GF-D8 (cell line): ENCODE measurements around the gene CCDC150.
"Not testable (repeated sequence)": the region's sequence is repeated elsewhere in the genome, so short reads cannot be mapped to it uniquely, and the experiment has no call there.

Experiments
- DNase-seq: peaks from one replicate; lab custom pipeline; 2025; lab: John Stamatoyannopoulos, UW

The CCDC150 gene

GRCh38 chr2:196718419-196719109 is 79.0 kb downstream of the CCDC150 start:
- no peak for DNase-seq

GRCh38 chr2:196719110-196719872 is 79.8 kb downstream of the CCDC150 start:
- DNase-seq, result peak; percentile 43

GRCh38 chr2:196723571-196723970 is 84.1 kb downstream of the CCDC150 start:
- no peak for DNase-seq

DNA sequence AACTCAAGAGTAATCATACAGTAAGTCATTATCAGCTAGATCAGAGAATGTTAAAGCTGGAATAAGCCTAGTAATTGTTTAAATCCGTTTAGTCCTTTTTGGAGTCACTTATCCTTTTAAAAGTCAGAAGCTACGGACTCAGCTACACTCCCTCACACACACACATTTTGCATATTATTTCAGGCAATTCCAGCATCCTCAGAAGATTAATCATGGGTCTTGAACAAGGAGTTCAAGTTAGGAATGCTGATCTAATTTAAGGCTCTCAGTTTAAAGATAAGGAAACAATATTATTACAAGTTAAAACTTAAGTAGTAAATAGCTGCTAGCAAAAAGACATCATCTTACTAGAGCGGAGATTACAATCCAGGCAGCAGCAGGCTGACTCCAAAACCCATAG is 85.7 kb downstream of the CCDC150 start:
- DNase-seq, result no peak

- no peak for DNase-seq
Observed at GRCh38 chr2:196725882-196726281, 86.4 kb downstream of the CCDC150 start.

DNA sequence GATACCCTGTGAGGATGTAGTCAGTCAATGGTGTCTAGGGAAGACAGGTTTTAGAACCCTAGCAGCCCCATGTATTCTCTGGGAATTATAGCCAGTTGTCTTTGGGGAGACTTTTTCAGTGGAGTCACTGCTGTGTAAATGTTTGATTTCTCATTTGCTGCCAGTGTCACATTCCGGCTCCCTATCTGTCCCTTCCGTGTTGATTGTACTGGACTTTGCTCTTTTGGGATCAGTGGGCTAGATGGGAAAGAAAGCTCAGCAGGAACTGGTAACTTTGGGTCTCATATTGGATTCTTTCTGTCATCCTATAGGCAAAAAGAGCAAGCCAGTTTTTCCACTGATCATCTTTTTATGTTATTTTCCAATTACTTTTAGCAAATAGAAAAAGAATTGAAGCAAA is 89.9 kb downstream of the CCDC150 start:
- no peak for DNase-seq

DNA sequence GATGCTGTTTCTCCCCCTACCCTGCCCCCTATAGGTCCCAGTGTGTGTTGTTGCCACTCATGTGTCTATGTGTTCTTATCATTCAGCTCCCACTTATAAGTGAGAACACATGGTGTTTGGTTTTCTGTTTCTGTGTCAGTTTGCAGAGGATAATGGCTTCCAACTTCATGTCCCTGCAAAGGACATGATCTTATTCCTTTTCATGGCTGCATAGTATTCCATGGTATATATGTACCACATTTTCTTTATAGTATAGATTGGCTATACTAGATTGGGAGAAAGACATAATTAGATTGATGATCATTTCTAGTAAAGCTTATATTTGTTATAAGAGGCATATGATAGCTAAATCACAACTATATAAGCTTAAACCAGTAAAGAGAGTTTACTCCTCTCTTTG is 97.1 kb downstream of the CCDC150 start:
- DNase-seq, result not testable (repeated sequence)

DNA sequence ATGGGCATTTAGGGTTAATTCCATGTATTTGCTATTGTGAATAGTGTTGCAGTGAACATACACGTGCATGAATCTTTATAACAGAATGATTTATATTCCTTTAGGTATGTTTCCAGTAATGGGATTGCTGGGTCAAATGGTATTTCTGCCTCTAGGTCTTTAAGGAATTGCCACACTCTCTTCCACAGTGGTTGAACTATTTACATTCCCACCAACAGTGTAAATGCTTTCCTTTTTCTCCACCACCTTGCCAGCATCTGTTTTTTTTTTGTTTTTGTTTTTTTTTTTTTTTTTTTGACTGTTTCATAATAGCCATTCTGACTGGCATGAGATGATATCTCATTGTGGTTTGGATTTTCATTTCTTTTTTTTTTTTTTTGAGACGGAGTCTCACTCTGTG is 97.5 kb downstream of the CCDC150 start:
- no peak for DNase-seq

- no peak for DNase-seq
Observed at GRCh38 chr2:196739031-196739430, 99.5 kb downstream of the CCDC150 start.

DNA sequence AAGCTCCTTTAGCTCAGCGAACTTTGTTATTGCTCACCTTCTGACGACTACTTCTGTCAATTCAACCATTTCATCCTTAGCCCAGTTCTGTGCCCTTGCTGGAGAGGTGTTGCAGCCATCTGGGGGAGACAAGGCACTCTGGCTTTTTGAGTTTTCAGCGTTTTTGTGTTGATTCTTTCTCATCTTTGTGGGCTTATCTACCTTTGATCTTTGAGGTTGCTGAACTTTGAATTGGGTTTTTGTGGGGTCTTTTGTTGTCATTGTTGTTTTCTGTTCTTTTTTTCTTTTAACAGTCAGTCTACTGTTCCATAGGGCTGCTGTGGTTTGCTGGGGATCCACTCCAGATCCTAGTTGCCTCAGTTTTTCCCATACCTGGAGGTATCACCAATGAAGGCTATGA is 102.7 kb downstream of the CCDC150 start:
- no peak for DNase-seq

GRCh38 chr2:196742685-196743084 is 103.2 kb downstream of the CCDC150 start:
- no peak for DNase-seq

GRCh38 chr2:196743165-196743564 is 103.7 kb downstream of the CCDC150 start:
- no peak for DNase-seq

DNA sequence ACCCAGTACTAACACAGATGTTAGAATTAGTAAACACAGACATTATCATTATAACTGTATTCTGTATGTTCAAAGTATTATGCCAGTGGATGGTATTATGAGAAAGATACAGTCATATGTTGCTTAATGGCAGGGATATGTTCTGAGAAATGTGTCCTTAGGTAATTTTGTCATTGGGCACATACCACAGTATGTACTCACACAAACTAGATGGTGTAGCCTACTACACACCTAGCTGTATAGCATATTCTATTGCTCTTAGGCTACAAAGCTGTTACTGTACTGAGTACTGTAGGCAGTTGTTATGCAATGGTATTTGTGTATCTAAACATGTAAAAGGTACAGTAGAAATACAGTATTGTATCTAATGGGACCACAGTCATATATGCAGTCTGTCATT is 106.2 kb downstream of the CCDC150 start:
- no peak for DNase-seq

DNA sequence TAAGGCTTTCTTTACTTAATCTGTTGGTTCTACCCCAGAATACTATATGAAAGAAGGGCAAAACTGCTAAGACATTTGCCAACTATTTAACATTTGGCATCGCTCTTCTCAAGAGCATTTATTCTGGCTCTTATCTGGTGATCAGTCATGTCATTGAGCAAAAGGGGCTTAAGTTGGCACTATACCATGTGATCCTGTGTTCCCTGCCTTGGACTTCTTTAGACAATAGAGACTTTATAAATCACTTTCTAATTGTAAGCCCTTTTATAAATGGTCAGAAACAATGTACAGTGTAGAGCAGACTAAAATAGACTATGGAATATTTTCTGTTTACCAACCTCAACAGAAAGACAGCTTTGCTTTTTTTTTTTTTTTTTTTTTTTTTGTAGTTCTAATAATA is 107.9 kb downstream of the CCDC150 start:
- no peak for DNase-seq

- no peak for DNase-seq
Observed at GRCh38 chr2:196748123-196748522, 108.6 kb downstream of the CCDC150 start.

DNA sequence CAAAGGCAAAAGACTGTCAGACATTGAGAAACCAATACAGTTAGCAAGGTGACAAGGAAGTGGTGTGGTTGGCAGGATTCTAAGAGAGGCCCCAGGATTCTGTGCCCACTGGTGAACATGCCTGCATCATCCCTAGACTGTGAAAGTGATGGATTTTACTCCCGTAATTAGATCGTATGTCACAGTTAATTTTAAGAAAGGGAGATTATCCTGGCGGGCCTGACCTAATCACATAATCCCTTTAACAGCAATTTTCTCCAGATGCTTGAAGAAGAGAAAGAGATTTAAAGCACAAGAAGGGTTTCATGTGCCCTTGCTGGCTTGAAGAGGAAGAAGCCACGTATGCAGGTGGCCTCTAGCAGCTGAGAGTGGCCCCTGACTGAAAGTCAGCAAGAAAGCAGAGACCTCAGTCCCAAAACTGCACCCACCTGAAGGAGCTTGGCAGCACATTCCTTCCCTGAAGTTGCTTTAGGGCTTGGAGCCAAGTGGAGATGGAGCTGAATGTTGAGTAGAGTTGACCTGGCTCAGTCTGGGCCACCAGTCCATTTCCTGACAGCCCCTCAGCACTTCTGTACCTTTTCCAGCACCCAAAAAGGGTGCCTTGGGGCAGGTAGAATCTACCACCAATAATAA is 110.9 kb downstream of the CCDC150 start:
- DNase-seq, result no peak

DNA sequence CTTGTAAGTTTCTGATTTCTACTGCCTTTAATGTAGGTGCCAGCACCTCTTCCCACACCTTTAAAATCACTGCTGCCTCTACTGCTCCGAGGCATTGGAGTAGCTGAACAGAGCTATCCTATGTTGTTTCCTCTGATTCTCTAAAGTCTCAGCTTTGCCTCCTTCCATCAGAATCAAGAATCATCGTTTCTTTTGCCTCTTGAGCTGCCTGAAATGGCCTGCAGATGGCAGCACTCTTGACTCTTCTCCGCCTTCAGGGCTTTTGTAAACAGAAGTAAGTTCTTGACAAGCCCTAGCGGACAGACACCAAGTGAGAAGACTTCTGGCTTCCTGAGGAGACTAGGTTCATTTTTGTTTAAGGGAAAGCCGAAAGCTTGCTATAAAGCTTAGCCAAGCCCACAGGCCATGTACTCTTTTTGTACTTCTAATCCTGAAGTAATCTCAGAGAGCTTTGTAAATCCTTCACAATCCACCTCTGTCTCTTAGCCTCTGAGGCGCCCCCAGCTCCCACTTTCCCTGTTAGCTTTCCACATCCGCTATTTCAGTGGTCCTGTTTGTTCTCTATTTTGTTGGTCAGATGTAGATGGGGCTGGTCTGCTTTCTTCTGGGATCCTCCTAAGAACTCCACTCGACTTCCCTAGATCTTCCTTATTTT is 111.6 kb downstream of the CCDC150 start:
- DNase-seq, result peak; percentile 18

DNA sequence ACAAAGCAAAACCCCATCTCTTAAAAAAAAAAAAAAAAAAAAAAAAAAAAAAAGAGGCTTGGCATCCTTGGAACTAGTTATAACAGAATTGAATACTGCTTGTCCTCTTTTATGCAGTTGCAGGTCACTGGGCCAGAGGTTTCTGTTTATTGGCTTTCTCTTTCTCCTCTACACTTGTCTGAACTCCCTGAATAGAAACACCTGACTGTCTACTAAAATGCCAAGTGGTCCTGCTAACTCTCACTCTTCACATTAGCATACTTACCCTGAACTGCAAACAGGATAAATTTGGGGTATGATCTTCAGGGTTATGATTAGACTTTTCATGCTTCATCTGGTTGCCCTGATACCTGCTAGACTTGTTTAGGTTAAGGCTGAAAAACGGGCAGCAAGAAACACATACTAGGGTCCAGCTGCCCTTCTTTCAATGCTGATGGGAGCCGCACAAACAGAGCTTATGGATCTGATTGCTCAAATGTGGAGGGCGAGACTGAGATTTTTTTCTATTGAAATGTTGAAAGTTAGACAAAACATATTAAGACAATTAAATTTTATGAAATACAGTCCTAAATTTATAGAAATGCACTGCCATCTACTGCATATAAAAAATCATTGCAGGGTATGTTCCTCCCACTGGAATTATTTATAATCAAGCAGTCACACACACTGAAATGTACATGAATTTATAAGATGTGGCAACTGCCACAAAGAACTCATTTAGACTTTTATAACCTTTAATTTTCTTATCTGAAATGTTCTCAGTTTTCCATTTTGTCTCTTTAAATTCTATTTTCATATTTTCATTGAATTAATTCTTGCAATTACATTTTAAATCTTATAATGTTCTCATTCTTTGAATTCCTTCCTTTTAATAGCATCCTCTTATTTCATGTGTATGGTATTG is 119.2 kb downstream of the CCDC150 start:
- no peak for DNase-seq

GRCh38 chr2:196759378-196759706 is 119.8 kb downstream of the CCDC150 start:
- no peak for DNase-seq

DNA sequence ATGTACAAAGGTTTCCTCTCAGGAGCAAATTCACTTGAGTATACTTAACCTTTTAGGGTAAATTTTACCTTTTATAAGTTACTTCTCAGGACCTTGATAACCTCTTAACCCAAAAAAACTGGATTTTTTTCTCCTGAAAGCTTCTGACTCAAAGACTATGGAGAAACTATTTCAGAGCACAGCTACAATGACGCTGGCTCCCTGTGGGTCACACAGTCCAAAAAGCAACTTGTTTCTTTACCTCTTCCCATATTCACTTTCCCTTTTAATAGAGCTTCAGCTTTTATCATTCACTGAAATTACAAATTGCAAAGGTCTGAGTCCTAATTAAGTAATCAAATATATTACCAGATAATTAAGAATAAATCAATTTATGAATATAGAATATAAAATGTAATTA is 127.6 kb downstream of the CCDC150 start:
- no peak for DNase-seq
